ENCODE measurements around the gene IFI35.

The IFI35 gene

GRCh38 chr17:42969001-42969581 is 37.5 kb upstream of the IFI35 start:
- 0 out of 2 replicates have a peak overlapping the region, but pooled peaks have one; percentile 8 for H3K27ac ChIP-seq (ENCODE audit: extremely low read depth, low read depth, low read length)
- CTCF ChIA-PET = interaction anchor here (0.6 to 1.0 kb wide), 5 partner anchors 13 to 368 kb away, joined by 3 to 18 read pairs (median 4); partner anchors contain the start of gene RPL27
- POLR2A ChIA-PET = interaction anchor here (0.6 to 1.7 kb wide), 4 partner anchors 29 to 440 kb away, joined by 3 to 17 read pairs (median 4); partner anchors contain the start of gene RPL27
- peak; percentile 18; the same call in 1 of the 2 replicates for TF ChIP-seq KLF8 (tag by site-specific recombination; IDR thresholded peaks at IDR 0.05)
- TF ChIP-seq ZNF768 (tag by site-specific recombination; IDR thresholded peaks at IDR 0.05) = 0 out of 2 replicates have a peak, but pooled peaks have one; percentile 36
- no peak for TF ChIP-seq SETDB1 (IDR thresholded peaks at IDR 0.05; ENCODE audit: insufficient read length, low read length)
- TF ChIP-seq ZNF221 (tag by site-specific recombination; IDR thresholded peaks at IDR 0.05; ENCODE audit: borderline replicate concordance) = no peak
- TF ChIP-seq ZNF146 (tag by site-specific recombination; IDR thresholded peaks at IDR 0.05) = no peak
- no peak for TF ChIP-seq ZNF626 (tag by site-specific recombination; IDR thresholded peaks at IDR 0.05)
- TF ChIP-seq ZNF654 (tag by site-specific recombination; IDR thresholded peaks at IDR 0.05; ENCODE audit: low read depth) = no peak
- no peak for TF ChIP-seq ZNF302 (tag by site-specific recombination; IDR thresholded peaks at IDR 0.05; ENCODE audit: low read depth)
- TF ChIP-seq ZSCAN18 (tag by site-specific recombination; IDR thresholded peaks at IDR 0.05) = no peak
- TF ChIP-seq GLI2 (tag by site-specific recombination; IDR thresholded peaks at IDR 0.05; ENCODE audit: borderline replicate concordance, low read depth) = no peak
- no peak for TF ChIP-seq ZBTB26 (tag by site-specific recombination; optimal IDR thresholded peaks at IDR 0.05)
- 0 out of 2 replicates have a peak, but pooled peaks have one; percentile 30 for TF ChIP-seq ZNF692 (tag by site-specific recombination; IDR thresholded peaks at IDR 0.05)
- peak; percentile 83 for TF ChIP-seq GLIS1 (tag by site-specific recombination; IDR thresholded peaks at IDR 0.05)
- no peak for TF ChIP-seq ELK4 (IDR thresholded peaks at IDR 0.05; ENCODE audit: borderline replicate concordance, low read depth, low read length)
- no peak for TF ChIP-seq ZNF561 (tag by site-specific recombination; IDR thresholded peaks at IDR 0.05; ENCODE audit: borderline replicate concordance)
- no peak for TF ChIP-seq ZNF19 (tag by site-specific recombination; IDR thresholded peaks at IDR 0.05; ENCODE audit: low read depth)
- TF ChIP-seq ZBTB7A (tag by site-specific recombination; IDR thresholded peaks at IDR 0.05; ENCODE audit: low read depth) = no peak
- peak; percentile 87 for TF ChIP-seq ZEB2 (tag by site-specific recombination; IDR thresholded peaks at IDR 0.05)
- no peak for TF ChIP-seq ZNF26 (tag by site-specific recombination; IDR thresholded peaks at IDR 0.05)
- TF ChIP-seq ZNF701 (tag by site-specific recombination; IDR thresholded peaks at IDR 0.05) = no peak
- TF ChIP-seq IKZF3 (tag by site-specific recombination; IDR thresholded peaks at IDR 0.05) = peak; percentile 63; the same call in 1 of the 2 replicates
- TF ChIP-seq ZNF488 (tag by site-specific recombination; IDR thresholded peaks at IDR 0.05) = no peak
- no peak for TF ChIP-seq ZNF610 (tag by site-specific recombination; IDR thresholded peaks at IDR 0.05; ENCODE audit: borderline replicate concordance)
- no peak for TF ChIP-seq FEZF1 (tag by site-specific recombination; IDR thresholded peaks at IDR 0.05)
- peak; percentile 98 for TF ChIP-seq ZNF362 (tag by site-specific recombination; IDR thresholded peaks at IDR 0.05)
- no peak for TF ChIP-seq TRIM28 (IDR thresholded peaks at IDR 0.05; ENCODE audit: borderline replicate concordance, low read length)
- TF ChIP-seq SP7 (tag by site-specific recombination; IDR thresholded peaks at IDR 0.05) = peak; percentile 72
- TF ChIP-seq ZNF596 (tag by site-specific recombination; IDR thresholded peaks at IDR 0.05) = no peak
- TF ChIP-seq ZNF664 (tag by site-specific recombination; IDR thresholded peaks at IDR 0.05) = 0 out of 2 replicates have a peak, but pooled peaks have one; percentile 5
- no peak for TF ChIP-seq ZNF426 (tag by site-specific recombination; IDR thresholded peaks at IDR 0.05)

More at GRCh38 chr17:42969001-42969581, 37.5 kb upstream of the IFI35 start:
- H3K4me1 ChIP-seq (ENCODE audit: control insufficient read depth, insufficient read depth, low read length) = no peaks in the 10 kb centered on the region
- no peaks in the 10 kb centered on the region; a peak in 1 of 3 replicates for H3K36me3 ChIP-seq (ENCODE audit: control insufficient read depth in 2 of 2, insufficient read depth in 1 of 2, low read length in 2 of 2)
- no peaks in the 10 kb centered on the region for H3K9me3 ChIP-seq (ENCODE audit: control insufficient read depth, insufficient read depth, low read depth, low read length)
- no peak overlapping the region for H3K4me3 ChIP-seq (ENCODE audit: low read depth, low read length)

Data from HEK293 (cell line).